ENCODE data around the gene INPP5A.
A peak's percentile ranks its signal among the peaks of the same experiment; 100 is the strongest.
"Not testable (repeated sequence)": the region's sequence is repeated elsewhere in the genome, so short reads cannot be mapped to it uniquely, and the experiment has no call there.

Gene INPP5A

GRCh38 chr10:132664883-132665282 lies 127.3 kb downstream of the INPP5A start:
- no peak for DNase-seq

- DNase-seq = peak; percentile 95
Observed at GRCh38 chr10:132665946-132666704, 128.5 kb downstream of the INPP5A start.

GRCh38 chr10:132666705-132667341 lies 129.2 kb downstream of the INPP5A start:
- DNase-seq = peak; percentile 22

GRCh38 chr10:132667342-132668047 lies 129.9 kb downstream of the INPP5A start:
- DNase-seq = peak; percentile 52

- DNase-seq = no peak
Observed at GRCh38 chr10:132668048-132668394, 130.4 kb downstream of the INPP5A start.

- DNase-seq = no peak
Observed at GRCh38 chr10:132669208-132669861, 131.7 kb downstream of the INPP5A start.

GRCh38 chr10:132670546-132671227 lies 133.1 kb downstream of the INPP5A start:
- no peak for DNase-seq

GRCh38 chr10:132671228-132672154 lies 133.9 kb downstream of the INPP5A start:
- no peak for DNase-seq

GRCh38 chr10:132673746-132674145 lies 136.2 kb downstream of the INPP5A start:
- not testable (repeated sequence) for DNase-seq

- DNase-seq = no peak
Observed at GRCh38 chr10:132674311-132674710, 136.7 kb downstream of the INPP5A start.

GRCh38 chr10:132675031-132675740 lies 137.6 kb downstream of the INPP5A start:
- DNase-seq = no peak

GRCh38 chr10:132676193-132676891 lies 138.8 kb downstream of the INPP5A start:
- DNase-seq = no peak

- DNase-seq = no peak
Observed at GRCh38 chr10:132677096-132677472, 139.5 kb downstream of the INPP5A start.

- DNase-seq = no peak
Observed at GRCh38 chr10:132677473-132678227, 140.1 kb downstream of the INPP5A start.

GRCh38 chr10:132678436-132679216 lies 141.0 kb downstream of the INPP5A start:
- DNase-seq = no peak

GRCh38 chr10:132679217-132679595 lies 141.6 kb downstream of the INPP5A start:
- no peak for DNase-seq

GRCh38 chr10:132679640-132680039 lies 142.1 kb downstream of the INPP5A start:
- DNase-seq = no peak

- DNase-seq = not testable (repeated sequence)
Observed at GRCh38 chr10:132680741-132681140, 143.2 kb downstream of the INPP5A start.

Measured in fibroblast of skin of right biceps (primary cell).